Measurements from ENCODE around the gene ZBTB7A.

ZBTB7A gene

DNA sequence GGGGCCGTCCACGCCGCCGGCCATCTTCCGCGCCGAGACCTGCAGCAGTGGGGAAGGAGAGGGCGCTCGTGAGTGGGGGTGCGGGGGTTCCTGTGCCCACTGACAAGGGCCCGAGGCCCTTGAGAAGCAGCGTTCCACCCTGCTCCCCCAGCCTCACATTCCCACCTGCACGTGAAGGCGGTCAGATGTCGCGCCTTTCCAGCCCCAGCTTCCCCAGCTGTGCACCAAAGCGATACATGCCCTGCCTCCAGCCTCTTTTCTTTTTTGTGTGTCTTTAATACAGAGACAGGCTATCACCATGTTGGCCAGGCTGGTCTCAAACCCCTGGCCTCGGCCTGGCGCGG lies 11.5 kb downstream of the ZBTB7A start:
- no peak for TF ChIP-seq BHLHE40 (IDR thresholded peaks at IDR 0.05; ENCODE audit: borderline replicate concordance)
- no peak for TF ChIP-seq TARDBP (IDR thresholded peaks at IDR 0.05)
- ChIA-PET POLR2A (no interaction called here), CTCF (no interaction called here)
- DNase-seq (ENCODE audit: extremely low spot score): no peak

DNA sequence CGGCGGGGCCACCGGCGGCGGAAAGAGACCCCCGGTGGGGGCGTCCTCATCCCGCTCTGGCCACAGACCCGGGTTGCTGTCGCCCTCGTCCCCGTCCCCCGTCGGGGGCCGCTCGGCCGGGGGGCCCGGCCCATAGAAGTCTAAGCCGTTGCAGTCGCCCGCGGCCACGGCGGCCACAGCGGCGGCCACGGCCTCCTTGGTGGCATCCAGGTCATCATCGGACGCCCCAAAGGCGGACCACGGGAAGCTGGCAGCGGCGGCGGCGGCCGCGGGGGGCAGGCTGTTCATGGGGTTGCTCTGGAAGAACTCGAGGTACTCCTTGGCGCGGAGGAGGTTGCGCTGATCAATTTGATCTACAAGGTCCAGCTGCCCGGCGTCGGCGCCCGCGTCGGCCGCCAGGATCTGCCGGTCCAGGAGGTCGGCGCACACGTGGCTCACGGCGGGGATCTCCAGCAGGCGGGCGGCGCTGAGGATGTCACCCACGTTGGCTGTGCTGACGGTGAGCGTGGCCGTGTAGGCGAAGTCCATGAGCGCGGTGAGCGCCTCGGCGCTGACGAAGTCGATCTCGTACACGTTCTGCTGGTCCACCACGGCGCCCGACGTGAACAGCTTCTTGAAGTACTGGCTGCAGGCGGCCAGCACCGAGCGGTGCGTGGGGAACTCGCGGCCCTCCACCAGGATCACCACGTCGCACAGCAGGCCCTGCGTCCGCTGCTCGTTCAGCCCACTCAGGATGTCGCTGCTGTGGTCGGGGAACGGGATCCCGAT lies 12.1 kb downstream of the ZBTB7A start:
- TF ChIP-seq NFRKB (IDR thresholded peaks at IDR 0.05) (no peak), ARNT (IDR thresholded peaks at IDR 0.05) (no peak), BHLHE40 (IDR thresholded peaks at IDR 0.05; ENCODE audit: borderline replicate concordance) (no peak), SP1 (IDR thresholded peaks at IDR 0.05) (no peak), FOXM1 (IDR thresholded peaks at IDR 0.05; ENCODE audit: borderline replicate concordance) (no peak), FOXK2 (IDR thresholded peaks at IDR 0.05) (no peak), CTBP1 (IDR thresholded peaks at IDR 0.05; ENCODE audit: borderline replicate concordance) (no peak), TARDBP (IDR thresholded peaks at IDR 0.05) (no peak), ELF4 (IDR thresholded peaks at IDR 0.05) (no peak), SUZ12 (IDR thresholded peaks at IDR 0.05) (no peak), L3MBTL2 (conservative IDR thresholded peaks at IDR 0.05) (no peak), ZNF384 (IDR thresholded peaks at IDR 0.05) (no peak), FOXA1 (IDR thresholded peaks at IDR 0.05) (no peak), LEF1 (IDR thresholded peaks at IDR 0.05; ENCODE audit: borderline replicate concordance) (no peak)
- TF ChIP-seq, protein P1, sequence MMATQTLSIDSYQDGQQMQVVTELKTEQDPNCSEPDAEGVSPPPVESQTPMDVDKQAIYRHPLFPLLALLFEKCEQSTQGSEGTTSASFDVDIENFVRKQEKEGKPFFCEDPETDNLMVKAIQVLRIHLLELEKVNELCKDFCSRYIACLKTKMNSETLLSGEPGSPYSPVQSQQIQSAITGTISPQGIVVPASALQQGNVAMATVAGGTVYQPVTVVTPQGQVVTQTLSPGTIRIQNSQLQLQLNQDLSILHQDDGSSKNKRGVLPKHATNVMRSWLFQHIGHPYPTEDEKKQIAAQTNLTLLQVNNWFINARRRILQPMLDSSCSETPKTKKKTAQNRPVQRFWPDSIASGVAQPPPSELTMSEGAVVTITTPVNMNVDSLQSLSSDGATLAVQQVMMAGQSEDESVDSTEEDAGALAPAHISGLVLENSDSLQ (IDR thresholded peaks at IDR 0.05): no peak
- DNase-seq (ENCODE audit: extremely low spot score): no peak
- POLR2A ChIA-PET: no interaction called here

DNA sequence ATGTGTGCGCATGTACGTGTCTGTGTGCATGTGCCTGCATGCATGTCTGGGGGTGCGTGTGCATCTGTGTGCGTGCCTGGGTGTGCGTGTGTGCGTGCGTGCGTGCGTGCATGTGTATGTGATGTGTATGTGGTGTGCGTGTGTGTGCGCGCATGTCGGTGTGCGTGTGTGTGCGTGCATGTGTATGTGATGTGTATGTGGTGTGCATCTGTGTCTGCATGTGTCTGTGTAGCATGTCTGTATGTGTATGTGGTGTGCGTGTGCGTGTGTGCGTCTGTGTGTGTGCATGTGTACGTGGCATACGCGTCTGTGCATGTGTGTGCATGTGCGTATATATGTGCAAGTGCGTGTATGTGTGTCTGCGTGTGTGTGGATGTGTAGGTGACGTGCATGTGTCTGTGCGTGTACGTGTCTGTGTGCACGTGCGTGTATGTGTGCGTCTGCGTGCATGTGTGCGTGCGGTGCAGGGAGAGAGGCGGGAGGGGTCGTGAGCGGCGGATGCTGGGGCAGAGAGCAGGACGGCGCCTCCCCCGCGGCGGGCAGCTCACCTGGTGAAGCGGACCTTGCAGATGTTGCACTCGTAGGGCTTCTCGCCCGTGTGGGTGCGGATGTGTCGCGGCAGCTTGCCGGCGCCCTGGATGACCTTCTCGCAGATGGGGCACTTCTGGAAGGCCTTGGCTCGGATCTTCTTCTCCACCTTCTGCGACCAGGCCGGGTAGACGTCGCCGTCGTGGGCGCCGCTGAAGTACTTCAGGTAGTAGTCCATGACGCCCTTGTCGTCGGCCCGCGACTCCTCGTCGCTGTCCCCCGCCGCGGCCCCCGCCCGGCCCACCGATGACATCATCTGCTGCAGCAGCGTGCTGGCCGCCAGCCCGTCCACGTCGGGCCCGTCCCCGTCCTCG lies 13.0 kb downstream of the ZBTB7A start:
- ChIA-PET CTCF (no interaction called here), POLR2A (no interaction called here)
- DNase-seq (ENCODE audit: extremely low spot score): no peak
- TF ChIP-seq FOXK2 (IDR thresholded peaks at IDR 0.05) (no peak), FOXM1 (IDR thresholded peaks at IDR 0.05; ENCODE audit: borderline replicate concordance) (no peak), LEF1 (IDR thresholded peaks at IDR 0.05; ENCODE audit: borderline replicate concordance) (no peak), L3MBTL2 (conservative IDR thresholded peaks at IDR 0.05) (no peak), HDGF (IDR thresholded peaks at IDR 0.05; ENCODE audit: borderline replicate concordance) (no peak), TARDBP (IDR thresholded peaks at IDR 0.05) (no peak), SP1 (IDR thresholded peaks at IDR 0.05) (no peak), ELF4 (IDR thresholded peaks at IDR 0.05) (no peak)

More for the DNA sequence above, 12.1 kb downstream of the ZBTB7A start:
- CTCF ChIA-PET: no interaction called here

DNA sequence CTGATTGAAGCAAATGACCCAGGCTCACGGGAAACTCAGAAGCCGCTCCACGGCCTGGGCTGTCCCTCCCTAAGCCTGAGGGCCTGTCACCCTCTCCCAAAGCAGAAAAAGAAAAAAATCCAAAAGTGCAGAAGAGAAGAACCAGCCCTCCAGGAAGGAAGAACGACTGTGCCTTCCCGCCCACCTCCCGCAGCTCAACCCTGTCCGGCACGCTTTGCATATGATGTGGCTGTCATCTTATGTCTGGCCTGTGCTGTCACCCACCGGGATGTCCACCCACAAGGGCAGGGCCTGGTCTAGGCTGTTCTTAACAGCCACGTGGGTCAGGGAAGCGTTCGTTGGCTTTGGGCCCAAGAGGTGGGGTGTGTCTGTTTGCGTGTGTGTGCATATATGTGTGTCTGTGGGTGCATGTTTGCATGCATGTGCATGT lies 13.7 kb downstream of the ZBTB7A start:
- POLR2A ChIA-PET: no interaction called here
- CTCF ChIA-PET: no interaction called here

DNA sequence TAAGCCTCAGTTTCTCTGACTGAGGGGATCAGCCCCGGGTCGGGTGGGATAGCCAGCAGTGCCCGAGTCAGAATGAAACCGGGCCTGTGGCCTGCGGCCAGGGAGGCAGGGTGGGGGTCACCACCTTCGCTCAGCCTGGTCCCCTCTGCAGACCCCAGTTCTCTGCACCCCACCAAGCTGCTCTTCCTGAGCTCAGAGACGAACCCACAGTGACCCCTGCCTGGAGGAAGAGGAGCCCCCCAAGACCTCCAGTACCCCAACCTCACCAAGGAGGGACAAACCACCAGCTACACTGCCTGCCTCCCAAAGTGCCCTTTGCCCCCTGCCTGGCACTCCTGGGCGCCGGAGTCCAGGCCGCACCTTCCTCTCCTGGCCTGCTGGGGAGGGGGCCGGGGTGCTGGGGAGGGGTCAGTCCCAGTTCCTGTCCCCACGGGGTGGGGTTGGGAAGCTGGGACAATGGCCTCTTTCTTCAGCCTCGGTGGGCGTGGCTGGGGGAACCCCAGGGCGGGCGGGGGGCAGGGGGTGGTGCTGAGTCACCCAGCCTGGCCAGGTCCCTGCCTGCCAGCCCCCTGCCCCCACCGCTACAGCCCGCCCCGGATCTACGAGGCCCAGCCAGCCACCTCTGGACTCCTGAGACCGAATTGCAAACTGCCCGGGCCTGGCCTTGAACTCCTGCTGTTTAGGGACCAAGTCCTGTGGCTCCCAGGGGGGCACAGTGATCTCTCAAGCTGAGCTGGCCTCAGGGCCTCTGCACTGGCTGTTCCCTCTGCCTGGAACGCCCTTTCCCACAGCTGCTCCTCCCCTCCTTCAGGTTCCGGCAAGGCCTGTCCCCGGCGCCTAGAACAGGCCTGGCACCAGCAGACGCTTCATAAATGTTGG lies 14.3 kb downstream of the ZBTB7A start:
- TF ChIP-seq FOXK2 (IDR thresholded peaks at IDR 0.05) (no peak), ZNF384 (IDR thresholded peaks at IDR 0.05) (no peak), CTBP1 (IDR thresholded peaks at IDR 0.05; ENCODE audit: borderline replicate concordance) (no peak), SP1 (IDR thresholded peaks at IDR 0.05) (no peak), L3MBTL2 (conservative IDR thresholded peaks at IDR 0.05) (no peak), LEF1 (IDR thresholded peaks at IDR 0.05; ENCODE audit: borderline replicate concordance) (no peak), ELF4 (IDR thresholded peaks at IDR 0.05) (no peak), SUZ12 (IDR thresholded peaks at IDR 0.05) (no peak), NFRKB (IDR thresholded peaks at IDR 0.05) (no peak), TARDBP (IDR thresholded peaks at IDR 0.05) (no peak), ARNT (IDR thresholded peaks at IDR 0.05) (no peak), HDGF (IDR thresholded peaks at IDR 0.05; ENCODE audit: borderline replicate concordance) (no peak), FOXM1 (IDR thresholded peaks at IDR 0.05; ENCODE audit: borderline replicate concordance) (no peak), BHLHE40 (IDR thresholded peaks at IDR 0.05; ENCODE audit: borderline replicate concordance) (no peak), FOXA1 (IDR thresholded peaks at IDR 0.05) (no peak)
- TF ChIP-seq, protein P1 (IDR thresholded peaks at IDR 0.05): no peak
- CTCF ChIA-PET: no interaction called here
- POLR2A ChIA-PET: no interaction called here
- DNase-seq (ENCODE audit: extremely low spot score): no peak

More for the DNA sequence above, 13.7 kb downstream of the ZBTB7A start:
- no peak for TF ChIP-seq TARDBP (IDR thresholded peaks at IDR 0.05)
- TF ChIP-seq SP1 (IDR thresholded peaks at IDR 0.05): no peak
- DNase-seq (ENCODE audit: extremely low spot score): no peak

Measured in HEK293T (cell line).